Choroid plexus epithelial cell (primary cell): Measurements from ENCODE around the gene IGSF1.

Source experiments
- DNase-seq: peaks from one replicate; pipeline ENCODE4 v3.0.0-alpha.2; 2010; ENCODE audit warnings: low read depth
- H3K4me3 ChIP-seq: 2 replicates; pipeline ENCODE4 v1.5.1; 2011; ENCODE audit warnings: low read depth, mild to moderate bottlenecking, control low read depth, low read length, moderate library complexity
- TF ChIP-seq, protein P1 (sequence below): conservative IDR thresholded peaks from 2 replicates; pipeline ENCODE4 v1.5.1; 2011; ENCODE audit warnings: low read depth, mild to moderate bottlenecking, control low read depth, inconsistent platforms, low read length, moderate library complexity

The IGSF1 gene

DNA sequence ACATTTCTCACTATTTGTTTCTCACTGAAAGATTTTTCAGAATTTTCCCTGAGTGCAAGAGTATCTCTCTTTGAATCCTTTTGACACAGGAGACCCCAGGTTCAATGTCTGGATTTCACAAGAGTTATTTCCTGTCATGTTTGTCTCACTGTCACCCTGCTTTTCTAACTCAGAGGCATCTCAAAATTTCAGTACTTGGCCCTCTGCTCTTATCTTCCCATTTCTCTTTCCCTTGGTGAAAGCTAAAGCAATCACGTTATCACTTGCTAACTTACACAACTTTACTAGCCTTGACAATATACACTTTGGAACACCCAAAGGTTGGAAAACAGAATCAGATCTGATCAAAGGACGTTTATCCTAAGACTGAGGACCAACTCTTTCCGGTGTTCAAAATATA lies 17.3 kb downstream of the IGSF1 start:
- TF ChIP-seq, protein P1, sequence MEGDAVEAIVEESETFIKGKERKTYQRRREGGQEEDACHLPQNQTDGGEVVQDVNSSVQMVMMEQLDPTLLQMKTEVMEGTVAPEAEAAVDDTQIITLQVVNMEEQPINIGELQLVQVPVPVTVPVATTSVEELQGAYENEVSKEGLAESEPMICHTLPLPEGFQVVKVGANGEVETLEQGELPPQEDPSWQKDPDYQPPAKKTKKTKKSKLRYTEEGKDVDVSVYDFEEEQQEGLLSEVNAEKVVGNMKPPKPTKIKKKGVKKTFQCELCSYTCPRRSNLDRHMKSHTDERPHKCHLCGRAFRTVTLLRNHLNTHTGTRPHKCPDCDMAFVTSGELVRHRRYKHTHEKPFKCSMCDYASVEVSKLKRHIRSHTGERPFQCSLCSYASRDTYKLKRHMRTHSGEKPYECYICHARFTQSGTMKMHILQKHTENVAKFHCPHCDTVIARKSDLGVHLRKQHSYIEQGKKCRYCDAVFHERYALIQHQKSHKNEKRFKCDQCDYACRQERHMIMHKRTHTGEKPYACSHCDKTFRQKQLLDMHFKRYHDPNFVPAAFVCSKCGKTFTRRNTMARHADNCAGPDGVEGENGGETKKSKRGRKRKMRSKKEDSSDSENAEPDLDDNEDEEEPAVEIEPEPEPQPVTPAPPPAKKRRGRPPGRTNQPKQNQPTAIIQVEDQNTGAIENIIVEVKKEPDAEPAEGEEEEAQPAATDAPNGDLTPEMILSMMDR: no peak
- H3K4me3 ChIP-seq: no peak overlapping the region
- DNase-seq: no peak

DNA sequence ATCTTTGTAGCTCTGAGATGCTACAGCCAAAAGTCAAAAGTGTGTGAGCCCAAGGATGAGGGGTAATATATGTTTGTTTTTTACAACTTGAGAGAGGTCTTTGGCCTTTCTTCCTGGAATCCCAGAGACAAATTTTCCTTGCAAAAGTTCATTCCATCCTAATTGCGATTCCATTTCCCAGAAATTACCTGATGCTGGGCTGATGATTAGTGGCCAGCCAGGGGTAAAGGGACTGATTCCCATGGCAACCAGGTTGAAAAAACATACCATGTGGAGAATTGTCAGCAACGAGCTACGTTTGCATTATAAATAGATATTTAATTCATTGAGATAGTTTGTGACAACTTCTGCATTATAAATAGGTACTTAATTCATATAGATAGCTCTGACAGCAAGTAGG lies 17.8 kb downstream of the IGSF1 start:
- TF ChIP-seq, protein P1: no peak
- DNase-seq: no peak
- no peak overlapping the region for H3K4me3 ChIP-seq

DNA sequence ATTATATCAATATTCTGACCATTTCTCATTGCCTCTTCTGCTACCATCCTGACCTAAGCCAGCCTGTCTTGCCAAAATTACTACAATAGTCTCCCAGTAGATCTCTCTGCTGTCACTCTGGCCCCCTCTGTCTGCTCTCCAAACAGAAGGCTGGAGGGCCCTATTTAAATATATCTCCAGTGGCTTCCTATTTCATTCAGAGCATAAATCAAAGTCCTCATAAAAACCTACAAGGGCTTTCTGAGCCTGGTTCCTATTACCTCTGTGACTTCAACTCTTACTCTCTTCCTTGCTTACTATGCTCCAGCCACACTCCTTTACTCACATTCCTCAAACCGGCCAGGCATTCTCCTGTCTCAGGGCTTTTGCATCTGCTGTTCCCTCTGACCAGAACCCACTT lies 19.0 kb downstream of the IGSF1 start:
- TF ChIP-seq, protein P1: no peak
- no peak for DNase-seq
- H3K4me3 ChIP-seq: no peak overlapping the region

GRCh38 chrX:131264665-131265064 lies 24.4 kb downstream of the IGSF1 start:
- TF ChIP-seq, protein P1: no peak
- DNase-seq: no peak
- no peak overlapping the region for H3K4me3 ChIP-seq

DNA sequence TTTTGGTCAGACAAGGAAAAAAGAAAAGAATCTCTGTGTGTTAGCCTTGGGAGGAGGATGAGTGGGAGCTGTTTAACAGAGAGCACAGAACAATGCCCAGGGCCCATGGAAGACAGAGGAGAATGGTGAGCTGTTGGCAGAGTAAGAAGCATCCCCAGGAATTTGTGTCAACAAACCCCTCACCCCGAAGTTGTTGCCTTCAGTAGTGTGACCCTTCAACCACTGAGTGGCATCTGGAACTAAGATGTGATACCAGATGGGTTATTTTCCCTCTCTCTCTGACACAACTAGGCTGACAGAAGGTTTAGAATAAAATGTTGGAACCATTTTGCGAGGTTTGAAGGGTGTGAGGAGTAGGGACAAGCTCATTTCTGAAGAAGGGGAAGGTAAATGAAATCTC lies 25.1 kb downstream of the IGSF1 start:
- DNase-seq: no peak
- TF ChIP-seq, protein P1: no peak
- H3K4me3 ChIP-seq: no peak overlapping the region

GRCh38 chrX:131262738-131263679 lies 26.1 kb downstream of the IGSF1 start:
- H3K4me3 ChIP-seq: no peak overlapping the region
- DNase-seq: no peak
- TF ChIP-seq, protein P1: no peak

DNA sequence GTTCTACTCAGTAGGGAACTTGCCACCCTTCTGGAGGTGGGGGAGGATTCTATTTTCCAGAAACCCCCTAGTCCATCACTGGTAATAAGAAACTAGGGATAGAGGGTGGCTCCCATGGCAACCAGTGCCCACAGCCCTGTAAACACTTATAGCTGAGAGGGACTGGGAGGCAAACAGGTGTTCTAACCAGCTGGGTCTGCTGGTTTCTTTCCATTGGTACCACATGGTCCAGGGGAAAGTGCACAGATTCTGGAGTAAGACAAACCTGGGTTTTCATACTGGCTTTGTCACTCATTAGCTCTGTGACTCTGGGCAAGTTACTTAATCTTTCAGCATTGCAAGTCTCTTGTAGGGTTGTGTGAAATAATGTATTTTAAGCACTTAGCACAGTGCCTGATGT lies 26.9 kb downstream of the IGSF1 start:
- no peak overlapping the region for H3K4me3 ChIP-seq
- TF ChIP-seq, protein P1: no peak
- no peak for DNase-seq
